ENCODE data around the gene IGF2BP2.

DNA sequence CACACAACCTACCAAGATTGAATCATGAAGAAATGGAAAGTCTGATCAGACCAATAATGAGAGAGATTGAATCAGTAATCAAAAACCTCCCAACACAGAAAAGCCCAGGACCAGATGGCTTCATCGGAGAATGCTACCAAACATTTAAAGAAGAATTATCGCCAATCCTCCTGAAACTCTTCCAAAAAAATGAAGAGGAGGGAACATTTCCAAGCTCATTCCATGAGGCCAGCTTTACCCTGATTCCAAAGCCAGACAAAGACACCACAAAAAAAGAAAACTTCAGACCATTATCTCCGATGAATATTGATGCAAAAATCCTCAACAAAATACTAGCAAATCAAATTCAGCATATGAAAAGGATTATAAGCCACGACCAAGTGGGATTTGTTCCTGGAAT, 144.6 kb downstream of the IGF2BP2 start:
- TF ChIP-seq POLR2A (IDR thresholded peaks at IDR 0.05; ENCODE audit: low read depth, low read length) = no peak
- TF ChIP-seq POLR2AphosphoS5 (IDR thresholded peaks at IDR 0.05; ENCODE audit: low read depth, low read length) = no peak

Data from GM12892 (cell line).